ENCODE data around the gene EEF1AKMT1. TPM values are rescaled to one million over a fixed set of nuclear protein-coding genes. Genes with fewer than 3 reads are reported as not detected.

EEF1AKMT1 gene
- total and polyA plus RNA-seq, 4 donors, result 4.2 to 11.2 (median 4.9) TPM

- DNase-seq (ENCODE audit: low spot score), result no peak
- H3K9me3 ChIP-seq (ENCODE audit: control insufficient read depth in 4 of 4, low read length in 3 of 4), result no peaks in the 10 kb centered on the region
These were observed 4.5 kb upstream of the EEF1AKMT1 start for GRCh38 chr13:20778311-20778710.

More at GRCh38 chr13:20778311-20778710, 4.5 kb upstream of the EEF1AKMT1 start:
- Histone ChIP-seq H3K9ac (ENCODE audit: low read depth in 1 of 2, low read length in 2 of 2) (no peak overlapping the region), H3K4me3 (ENCODE audit: low read depth in 1 of 3, low read length in 3 of 3) (no peak overlapping the region), H3K4me1 (ENCODE audit: control insufficient read depth in 4 of 4, insufficient read depth in 4 of 4, low read length in 3 of 4) (no peaks in the 10 kb centered on the region), H3K27me3 (ENCODE audit: control insufficient read depth in 4 of 4, insufficient read depth in 4 of 4, low read length in 3 of 4) (no peaks in the 10 kb centered on the region), H3K27ac (ENCODE audit: low read depth in 1 of 2, low read length in 2 of 2) (no peak overlapping the region), H3K36me3 (ENCODE audit: control insufficient read depth in 4 of 4, insufficient read depth in 3 of 4, low read depth in 1 of 4, low read length in 3 of 4) (peaks cover 0 to 6% (median 6%) of the 10 kb centered on the region in 4 donors)
- TF ChIP-seq EGR1 (IDR thresholded peaks at IDR 0.05; ENCODE audit: low read depth in 2 of 2) (no peak), SP1 (IDR thresholded peaks at IDR 0.05) (no peak), RXRA (IDR thresholded peaks at IDR 0.05) (no peak), REST (IDR thresholded peaks at IDR 0.05) (no peak), HNF4A (conservative IDR thresholded peaks at IDR 0.05) (no peak), YY1 (IDR thresholded peaks at IDR 0.05) (no peak), RAD21 (IDR thresholded peaks at IDR 0.05) (no peak), HNF4G (IDR thresholded peaks at IDR 0.05) (no peak), CTCF (IDR thresholded peaks at IDR 0.05; ENCODE audit: low read depth, low read length, missing input control) (no peak), ZBTB33 (IDR thresholded peaks at IDR 0.05) (no peak), NR2F2 (IDR thresholded peaks at IDR 0.05) (no peak), FOXA2 (IDR thresholded peaks at IDR 0.05) (no peak), FOXA1 (IDR thresholded peaks at IDR 0.05) (no peak)
- 99% methylated on average over 1 of the region's 1 CpG for WGBS

Data from liver (tissue), 9 donors.